OCI-LY1 (cell line): ENCODE measurements around the gene NLRC3.

Experiments
- EZH2 ChIP-seq: fragments of 200-600 bp; sonication (generic), shearing (Covaris generic); IDR thresholded peaks from 2 replicates; pipeline ENCODE4 v1.8.0; 2017; ENCODE audit warnings: borderline replicate concordance, mixed run types, mild to moderate bottlenecking, antibody characterized with exemption, low read length, moderate library complexity, mixed read lengths
- TF ChIP-seq, protein P1 (sequence below): fragments of 200-600 bp; sonication (generic), shearing (Covaris generic); IDR thresholded peaks from 2 replicates; pipeline ENCODE4 v1.5.1; 2017; ENCODE audit warnings: mild to moderate bottlenecking, antibody characterized with exemption, low read length, moderate library complexity, mixed read lengths

DNA sequence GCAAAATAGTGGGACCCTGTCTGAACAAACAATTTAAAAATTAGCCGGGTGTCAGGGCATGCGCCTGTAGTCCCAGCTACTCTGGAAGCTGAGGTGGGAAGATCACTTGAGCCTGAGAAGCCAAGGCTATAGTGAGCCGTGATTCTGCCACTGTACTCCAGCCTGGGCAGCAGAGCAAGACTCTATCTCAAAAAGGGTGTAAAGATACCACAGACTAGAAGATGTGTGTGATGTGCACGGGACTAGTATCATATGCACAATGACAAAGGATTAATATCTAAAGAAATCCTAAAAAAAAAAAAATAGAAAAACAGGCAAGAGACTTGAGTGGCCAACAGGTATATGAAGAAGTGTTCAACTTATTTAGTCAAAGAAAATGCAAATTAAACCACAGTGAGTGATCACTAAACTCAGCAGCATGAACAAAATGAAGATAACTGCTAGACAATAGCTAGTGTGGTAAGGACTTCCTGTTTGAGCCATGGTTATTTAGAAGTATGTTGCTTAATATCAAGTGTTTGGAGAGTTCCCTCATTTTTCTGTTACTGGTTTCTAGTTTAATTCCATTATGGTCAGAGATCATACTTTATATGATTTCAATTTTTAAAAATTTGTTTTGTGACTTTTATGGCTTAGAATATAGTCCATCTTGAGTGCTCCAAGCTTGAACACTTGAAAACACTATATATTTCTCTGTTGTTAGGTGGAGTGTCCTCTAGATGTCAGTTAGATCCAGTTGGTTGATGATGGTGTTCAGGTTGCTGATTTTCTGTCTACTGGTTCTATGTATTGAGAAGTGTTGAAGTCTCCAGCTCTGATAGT is 48.9 kb upstream of the NLRC3 start:
- TF ChIP-seq EZH2 = no peak
- TF ChIP-seq, protein P1, sequence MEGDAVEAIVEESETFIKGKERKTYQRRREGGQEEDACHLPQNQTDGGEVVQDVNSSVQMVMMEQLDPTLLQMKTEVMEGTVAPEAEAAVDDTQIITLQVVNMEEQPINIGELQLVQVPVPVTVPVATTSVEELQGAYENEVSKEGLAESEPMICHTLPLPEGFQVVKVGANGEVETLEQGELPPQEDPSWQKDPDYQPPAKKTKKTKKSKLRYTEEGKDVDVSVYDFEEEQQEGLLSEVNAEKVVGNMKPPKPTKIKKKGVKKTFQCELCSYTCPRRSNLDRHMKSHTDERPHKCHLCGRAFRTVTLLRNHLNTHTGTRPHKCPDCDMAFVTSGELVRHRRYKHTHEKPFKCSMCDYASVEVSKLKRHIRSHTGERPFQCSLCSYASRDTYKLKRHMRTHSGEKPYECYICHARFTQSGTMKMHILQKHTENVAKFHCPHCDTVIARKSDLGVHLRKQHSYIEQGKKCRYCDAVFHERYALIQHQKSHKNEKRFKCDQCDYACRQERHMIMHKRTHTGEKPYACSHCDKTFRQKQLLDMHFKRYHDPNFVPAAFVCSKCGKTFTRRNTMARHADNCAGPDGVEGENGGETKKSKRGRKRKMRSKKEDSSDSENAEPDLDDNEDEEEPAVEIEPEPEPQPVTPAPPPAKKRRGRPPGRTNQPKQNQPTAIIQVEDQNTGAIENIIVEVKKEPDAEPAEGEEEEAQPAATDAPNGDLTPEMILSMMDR = peak; percentile 63
